Stimulated activated CD8-positive, alpha-beta memory T cell treated with anti-CD3 and anti-CD28 coated beads, Interleukin-15, amount 100 ng/mL, for 4 hours (primary cell): ENCODE results near the gene AIFM3.

ENCODE experiments used
- DNase-seq, 2 donors: peaks; one replicate each; pipeline ENCODE4 v3.0.0-alpha.2; 2020; ENCODE audit warnings: low read depth in 2 of 2

Gene AIFM3

DNA sequence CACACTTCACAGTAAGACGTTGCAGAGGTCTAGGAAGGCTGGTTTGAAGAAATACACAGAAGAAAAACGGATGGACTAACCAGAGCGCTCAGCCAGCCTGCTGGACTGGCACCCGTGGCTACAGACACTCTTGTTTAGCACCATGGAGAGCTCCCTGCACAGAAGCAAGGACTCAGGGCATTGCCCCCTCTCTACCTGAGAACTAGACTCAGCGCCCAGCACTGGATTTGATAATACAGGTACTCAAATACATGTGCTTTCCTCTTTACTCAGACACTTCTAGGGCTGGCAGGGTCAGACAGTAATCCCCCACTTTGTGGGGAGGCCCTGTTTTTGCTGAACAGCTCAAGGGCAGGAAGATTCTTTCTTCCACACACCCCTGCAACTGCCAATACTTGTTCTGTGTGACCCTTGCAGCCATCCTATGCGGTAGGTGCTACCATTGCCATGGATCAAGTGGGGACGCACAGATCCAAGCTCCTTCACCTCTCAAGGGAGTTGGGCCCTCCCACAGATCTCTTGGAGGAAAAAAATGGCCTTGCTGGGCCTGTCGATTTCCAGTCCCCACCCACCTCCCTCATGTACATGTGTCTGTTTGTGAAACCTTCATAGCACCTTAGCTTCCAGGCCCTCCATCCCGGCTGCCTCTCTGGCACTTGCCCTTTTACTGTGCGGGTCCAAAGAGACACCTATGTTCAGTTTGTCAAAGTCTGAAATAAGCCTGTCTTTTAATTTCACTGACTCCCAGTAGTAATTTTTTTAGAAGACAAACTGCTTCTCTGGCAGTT, 42.8 kb downstream of the AIFM3 start:
- no peak for DNase-seq

DNA sequence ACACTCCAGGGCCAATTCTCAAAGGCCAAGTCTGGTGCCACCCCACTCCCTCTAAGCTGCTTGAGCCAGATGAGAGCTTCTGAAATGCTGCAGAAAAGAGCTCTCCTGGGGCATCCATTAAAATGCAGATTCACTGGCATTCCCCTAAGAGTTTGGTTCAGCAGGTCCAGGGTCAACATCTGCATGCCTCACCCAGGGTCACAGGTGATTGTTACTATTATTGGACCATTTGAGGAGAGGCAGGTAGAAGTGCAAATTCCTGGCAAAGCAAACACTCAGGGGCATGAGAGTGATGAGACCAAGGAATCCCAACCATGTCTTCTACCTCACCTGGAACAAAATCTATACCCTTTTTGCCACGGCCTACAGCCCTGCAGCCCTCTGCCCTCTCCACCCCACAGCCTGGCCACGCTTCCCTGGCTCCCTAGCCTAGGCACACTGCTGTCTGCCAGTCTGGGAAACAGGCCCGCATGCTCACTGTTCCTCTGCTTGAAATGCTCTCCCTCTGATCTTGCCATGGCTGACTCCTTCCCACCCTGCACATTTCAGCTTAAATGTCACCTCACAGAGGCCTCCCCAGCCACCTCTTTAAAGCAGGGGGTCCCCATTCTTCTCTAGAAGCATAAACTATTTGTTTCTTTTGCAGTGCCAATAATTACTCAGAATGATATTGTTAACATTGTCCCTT, 43.5 kb downstream of the AIFM3 start:
- DNase-seq = no peak

DNA sequence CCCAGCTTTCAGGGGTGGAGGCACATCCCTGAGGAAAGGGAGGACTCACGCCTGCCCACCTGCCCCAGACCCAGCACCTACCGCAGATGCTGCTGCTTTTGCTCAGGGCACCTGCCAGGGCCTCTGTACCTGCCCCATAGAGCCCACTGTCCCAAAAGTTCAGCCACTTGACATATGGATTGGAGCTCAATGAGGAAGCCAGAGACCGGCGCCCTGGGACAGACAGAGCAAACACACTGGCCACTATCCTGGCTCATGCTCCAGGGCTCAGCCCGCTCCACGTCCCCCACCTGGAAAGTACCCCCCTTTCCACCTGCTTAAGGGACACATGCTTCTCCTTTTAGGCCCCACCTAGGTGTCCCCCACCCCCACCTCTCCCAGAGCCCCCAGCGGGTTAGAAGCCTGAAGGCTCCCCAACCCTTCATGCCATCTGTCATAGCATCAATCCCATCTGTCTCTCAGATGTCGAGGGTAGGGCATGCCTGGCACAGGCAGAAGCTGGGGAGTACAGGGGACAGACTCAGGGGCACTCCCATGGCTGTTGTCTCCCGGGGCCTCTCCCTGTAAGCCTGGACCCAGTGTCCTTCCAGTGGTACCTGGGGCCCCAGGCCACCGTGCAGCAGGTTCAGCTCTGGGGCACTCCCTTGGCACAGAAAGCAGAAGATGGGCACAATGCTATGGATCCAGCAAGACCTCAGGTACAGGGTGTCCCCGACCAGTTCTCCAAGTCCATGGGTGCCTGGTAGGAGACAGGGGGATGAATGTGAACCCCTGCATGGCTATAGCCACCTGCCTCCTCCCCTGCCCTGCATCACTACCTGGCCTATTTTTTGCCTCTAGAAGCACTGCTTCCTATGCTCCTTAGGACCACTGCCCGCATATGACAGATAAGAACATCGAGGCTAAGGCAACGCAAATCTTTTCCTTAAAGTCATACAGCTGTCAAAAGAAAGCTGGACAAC, 45.7 kb downstream of the AIFM3 start:
- DNase-seq = no peak

DNA sequence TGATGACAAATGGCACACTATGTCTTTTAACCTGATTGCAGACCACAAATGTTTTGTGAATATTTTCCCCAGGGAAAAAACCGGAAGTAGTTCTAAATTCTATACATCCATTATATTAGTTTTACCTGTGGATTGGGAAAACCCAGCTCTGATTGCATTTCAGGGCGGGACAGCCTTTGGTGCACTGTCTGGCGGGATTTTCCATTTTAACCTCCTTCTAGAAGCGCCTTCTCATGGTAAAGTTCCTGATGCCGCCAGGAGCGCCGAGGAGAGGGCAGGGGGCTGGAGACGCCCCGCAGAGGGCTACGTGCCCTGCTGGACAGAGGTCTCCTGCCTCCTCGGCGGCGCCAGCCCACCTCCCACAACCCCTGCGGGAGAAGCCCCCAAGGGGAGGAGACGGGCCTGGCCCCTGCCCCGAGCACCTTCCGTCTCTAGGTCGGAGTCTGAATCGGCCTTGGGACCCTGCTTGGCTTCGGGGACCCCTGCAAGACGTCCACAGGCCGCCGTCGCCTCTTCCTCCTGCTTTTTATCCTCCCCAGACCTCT, 46.7 kb downstream of the AIFM3 start:
- no peak for DNase-seq

DNA sequence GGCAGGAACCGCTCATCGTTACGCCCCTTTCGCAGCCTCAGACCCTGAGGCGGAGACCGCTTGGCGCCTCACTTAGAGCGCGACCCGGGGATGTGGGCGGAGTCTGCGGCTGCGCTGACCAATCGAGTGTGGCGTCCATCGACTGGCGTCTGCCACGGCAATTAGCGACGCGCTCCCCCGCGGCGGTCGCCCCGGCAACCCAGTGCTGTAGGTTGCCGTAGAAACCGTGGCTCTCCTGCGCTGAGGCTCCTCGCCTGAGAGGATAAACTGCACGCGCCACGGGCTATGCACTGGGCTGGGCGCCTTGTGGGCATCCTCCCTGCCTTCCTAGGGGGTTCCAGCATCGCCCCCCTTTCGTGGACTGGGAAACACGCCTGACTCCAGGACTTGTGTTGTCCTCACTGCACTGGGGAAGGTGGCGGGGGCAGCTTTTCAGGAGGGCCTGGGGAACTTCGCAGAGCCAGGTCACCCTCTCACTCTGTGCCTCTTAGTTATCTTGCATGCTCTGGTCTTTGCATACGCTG, 47.2 kb downstream of the AIFM3 start:
- DNase-seq = peak; percentile 62 to 67

DNA sequence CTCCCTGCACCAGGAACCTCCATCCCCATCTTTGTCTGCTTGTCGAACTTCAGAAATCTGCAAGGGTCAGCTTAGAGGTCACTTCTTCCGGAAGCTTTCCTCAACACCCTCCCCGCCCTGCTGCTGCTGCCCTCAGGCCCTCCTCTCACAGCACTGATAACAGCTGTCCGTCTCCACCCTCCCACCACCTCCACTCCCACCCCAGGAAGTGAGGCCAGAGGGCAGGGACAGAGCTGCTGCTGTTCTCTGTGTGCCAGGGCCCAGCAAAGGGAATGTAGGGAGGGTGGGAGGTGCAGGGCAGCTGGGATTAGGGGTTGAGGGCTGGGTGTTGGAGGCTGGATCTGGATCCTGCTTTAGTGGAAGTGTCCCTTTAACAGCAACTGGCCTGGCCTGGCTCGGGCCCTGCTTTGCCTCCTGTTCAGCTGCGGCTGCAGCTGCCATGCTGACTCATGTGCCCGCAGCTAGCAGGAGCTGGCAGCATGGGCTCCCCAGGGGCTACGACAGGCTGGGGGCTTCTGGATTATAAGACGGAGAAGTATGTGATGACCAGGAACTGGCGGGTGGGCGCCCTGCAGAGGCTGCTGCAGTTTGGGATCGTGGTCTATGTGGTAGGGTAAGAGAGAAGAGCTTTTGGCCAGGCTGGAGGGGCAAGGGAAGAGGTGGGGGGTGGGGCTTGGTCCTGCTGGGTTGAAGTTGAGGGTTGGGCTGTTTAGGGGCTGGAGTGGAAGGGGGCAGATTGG, 47.8 kb downstream of the AIFM3 start, which contains the start of gene P2RX6:
Gene P2RX6 (plus strand): TSS at position 440 of the 740 bp plus-strand sequence. CDS start 10 bp downstream, at position 450.
- DNase-seq = no peak

DNA sequence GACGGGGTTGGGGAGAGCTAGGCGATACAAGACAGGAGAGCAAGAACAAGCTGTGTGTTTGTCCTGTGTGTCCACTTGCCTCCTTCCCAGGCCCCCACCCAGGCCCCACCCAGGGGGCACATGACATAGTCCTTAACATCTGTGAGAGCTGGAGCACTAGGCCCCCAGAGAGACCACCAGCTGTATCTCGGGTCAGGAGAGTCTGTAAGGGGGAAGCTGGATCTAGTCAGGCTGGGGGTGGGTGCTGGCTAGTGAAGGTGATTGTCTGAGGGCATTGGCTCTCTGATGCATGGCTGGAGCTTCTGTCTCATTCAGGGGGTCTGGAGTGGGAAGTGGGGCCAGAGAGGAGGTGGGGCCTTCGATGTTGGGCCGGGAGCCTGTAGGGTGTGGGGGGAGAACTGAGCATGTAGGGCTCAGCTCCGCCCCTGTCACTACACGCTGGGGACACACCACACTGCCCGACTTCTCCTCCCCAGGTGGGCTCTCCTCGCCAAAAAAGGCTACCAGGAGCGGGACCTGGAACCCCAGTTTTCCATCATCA, 48.5 kb downstream of the AIFM3 start:
- no peak for DNase-seq

DNA sequence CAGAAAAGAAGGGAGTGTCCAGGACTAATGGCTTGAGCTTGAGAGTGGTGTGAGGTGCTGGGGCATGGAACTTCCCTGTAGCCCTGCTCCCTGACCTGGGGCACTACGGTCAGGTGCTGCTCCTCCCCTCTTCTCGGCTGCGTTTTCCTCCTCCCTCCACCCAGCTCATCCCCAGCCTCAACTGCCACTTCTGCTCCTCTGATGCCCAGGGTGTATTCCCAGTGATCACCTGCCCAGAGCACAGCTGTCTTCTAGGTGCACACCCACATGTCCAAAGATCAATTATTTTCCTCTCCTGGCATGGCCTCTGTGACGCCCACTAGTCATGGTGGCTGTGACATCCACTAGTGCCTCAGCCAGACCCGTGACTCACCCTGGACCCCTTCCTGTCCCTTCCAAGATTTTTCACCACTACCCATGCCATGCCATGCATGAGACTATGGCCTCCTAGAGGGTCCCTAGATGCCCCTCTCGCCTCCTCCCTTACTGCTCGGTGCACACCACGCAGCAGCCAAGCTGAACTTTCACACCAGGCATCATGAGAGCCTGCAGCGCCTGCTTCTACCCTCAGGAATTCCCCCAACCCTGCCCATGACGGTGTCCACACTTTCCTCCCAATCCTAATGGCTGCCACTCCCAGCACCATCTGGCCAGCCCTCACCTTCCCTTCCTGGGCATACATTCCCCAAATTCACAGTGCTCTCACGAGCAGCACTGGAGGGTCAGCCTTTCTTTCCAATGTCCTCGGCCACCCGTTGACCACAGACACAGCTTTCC, 49.8 kb downstream of the AIFM3 start:
- DNase-seq = no peak

DNA sequence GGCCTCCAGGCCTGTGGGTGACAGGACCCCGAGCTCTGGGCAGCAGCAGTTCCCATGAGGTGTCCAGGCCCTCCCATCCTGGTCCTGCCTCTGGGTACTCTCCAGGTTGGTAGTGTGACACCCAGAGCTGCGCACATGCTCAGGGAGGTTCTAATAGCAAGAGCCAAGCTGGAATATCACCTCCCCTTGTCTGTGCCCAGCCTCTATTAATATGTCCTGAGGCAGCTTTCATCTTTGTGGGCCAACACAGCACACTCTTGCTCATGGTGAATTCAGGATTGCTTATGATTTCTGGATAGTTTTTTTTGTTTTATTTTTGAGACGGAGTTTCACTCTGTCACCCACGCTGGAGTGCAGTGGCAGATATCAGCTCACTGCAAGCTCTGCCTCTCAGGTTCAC, 51.3 kb downstream of the AIFM3 start:
- no peak for DNase-seq

DNA sequence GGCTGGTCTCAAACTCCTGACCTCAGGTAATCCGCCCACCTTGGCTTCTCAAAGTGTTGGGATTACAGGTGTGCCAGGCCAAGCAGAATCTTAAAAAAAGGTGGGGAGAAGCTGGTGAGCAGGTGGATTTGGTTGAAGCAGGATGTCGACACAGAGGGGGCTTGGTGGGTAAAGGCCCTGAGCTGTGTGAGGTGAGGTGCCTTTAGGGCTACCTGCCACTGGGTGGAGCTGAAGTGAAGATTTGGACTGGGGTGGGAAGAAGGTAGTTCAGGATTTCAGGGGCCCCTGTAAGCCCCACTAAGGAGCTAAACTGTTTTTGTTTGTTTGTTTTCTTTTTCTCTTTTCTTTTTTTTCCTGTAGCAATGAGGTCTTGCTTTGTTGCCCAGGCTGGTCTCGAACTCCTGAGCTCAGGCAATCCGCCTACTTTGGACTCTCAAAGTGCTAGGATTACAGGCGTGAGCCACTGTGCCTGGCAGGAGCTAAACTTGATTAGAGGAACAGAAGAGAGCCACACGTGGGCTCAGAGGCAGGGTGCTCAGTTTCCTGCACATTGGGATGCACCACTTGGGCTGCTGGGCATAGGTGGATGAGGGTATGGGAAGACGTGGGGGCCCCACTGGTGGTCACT, 53.9 kb downstream of the AIFM3 start:
- no peak for DNase-seq

DNA sequence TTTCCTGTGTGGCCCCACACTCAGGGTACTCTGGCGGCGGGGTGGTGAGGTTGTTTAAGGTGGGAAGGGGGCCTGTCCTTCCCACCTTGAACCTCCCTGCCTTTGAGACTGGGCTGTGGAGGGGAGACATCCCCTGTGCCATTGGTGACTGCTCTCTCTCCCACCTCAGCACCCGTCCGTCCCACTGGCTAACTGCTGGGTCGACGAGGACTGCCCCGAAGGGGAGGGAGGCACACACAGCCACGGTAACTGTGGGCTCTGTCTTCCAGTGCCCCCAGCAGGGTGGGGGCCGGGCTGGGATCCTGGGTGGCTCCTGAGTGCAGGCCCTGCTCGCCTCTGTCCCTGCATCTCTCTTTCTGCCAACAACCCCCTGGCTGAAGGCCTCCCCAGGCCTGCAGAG, 55.5 kb downstream of the AIFM3 start:
- no peak for DNase-seq

DNA sequence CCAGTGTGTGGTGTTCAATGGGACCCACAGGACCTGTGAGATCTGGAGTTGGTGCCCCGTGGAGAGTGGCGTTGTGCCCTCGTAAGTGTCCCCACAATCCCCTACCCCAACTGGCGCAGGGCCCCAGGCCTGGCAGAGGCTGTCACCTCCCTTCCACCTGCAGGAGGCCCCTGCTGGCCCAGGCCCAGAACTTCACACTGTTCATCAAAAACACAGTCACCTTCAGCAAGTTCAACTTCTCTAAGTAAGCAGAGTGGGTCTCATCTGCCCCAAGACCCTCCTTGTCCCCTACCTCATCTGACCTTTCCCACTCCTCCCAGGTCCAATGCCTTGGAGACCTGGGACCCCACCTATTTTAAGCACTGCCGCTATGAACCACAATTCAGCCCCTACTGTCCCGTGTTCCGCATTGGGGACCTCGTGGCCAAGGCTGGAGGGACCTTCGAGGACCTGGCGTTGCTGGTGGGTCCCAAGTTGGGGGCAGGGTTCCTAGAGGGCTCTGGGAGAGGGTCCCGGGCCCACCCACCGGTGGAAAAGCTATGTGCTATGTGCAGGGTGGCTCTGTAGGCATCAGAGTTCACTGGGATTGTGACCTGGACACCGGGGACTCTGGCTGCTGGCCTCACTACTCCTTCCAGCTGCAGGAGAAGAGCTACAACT, 56.0 kb downstream of the AIFM3 start:
- DNase-seq = no peak

DNA sequence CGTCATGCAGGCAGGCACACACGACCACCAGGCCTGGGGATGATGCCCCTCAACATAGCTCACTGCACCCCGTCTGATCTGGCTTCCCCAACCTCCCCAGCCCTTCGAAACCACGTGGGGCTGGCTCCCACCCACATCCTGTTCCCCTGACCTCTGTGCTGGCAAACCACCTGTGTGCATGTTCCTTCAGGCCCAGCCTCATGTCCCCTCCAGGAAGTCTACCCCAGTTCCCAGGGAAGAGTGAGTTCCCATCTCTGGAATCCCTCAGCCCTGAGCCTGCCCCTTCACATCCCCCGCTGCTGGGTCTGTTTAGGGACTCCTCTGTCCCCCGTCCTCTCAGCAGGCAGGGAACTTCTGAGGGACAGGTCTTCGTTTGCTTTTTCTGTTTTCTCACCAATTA, 58.2 kb downstream of the AIFM3 start:
- no peak for DNase-seq

DNA sequence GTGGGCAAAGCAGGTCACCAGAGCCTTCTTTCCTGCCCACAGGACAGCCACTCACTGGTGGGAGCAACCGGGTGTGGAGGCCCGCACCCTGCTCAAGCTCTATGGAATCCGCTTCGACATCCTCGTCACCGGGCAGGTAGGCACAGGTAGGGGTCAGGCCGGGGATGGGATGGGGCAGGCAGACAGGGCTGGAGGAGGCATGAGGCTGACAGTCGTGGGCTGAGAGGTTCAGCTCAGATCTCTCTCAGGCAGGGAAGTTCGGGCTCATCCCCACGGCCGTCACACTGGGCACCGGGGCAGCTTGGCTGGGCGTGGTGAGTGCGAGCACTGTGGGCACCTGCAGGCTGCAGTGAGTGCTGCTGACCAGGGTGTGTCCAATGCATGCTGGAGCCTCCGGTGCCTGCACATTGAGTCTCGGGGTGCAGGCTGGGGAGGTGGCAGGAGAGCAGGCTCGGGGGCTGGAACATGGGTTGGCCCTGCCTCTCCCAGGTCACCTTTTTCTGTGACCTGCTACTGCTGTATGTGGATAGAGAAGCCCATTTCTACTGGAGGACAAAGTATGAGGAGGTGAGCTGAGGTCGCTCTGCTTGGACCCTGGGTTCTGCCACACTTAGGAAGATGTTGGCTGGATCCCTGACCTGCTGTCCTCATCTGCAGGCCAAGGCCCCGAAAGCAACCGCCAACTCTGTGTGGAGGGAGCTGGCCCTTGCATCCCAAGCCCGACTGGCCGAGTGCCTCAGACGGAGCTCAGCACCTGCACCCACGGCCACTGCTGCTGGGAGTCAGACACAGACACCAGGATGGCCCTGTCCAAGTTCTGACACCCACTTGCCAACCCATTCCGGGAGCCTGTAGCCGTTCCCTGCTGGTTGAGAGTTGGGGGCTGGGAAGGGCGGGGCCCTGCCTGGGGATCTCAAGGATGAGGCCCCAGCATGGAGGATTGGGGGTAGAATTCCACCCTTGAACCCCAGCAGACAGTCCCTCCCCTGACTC, 59.0 kb downstream of the AIFM3 start:
- no peak for DNase-seq

DNA sequence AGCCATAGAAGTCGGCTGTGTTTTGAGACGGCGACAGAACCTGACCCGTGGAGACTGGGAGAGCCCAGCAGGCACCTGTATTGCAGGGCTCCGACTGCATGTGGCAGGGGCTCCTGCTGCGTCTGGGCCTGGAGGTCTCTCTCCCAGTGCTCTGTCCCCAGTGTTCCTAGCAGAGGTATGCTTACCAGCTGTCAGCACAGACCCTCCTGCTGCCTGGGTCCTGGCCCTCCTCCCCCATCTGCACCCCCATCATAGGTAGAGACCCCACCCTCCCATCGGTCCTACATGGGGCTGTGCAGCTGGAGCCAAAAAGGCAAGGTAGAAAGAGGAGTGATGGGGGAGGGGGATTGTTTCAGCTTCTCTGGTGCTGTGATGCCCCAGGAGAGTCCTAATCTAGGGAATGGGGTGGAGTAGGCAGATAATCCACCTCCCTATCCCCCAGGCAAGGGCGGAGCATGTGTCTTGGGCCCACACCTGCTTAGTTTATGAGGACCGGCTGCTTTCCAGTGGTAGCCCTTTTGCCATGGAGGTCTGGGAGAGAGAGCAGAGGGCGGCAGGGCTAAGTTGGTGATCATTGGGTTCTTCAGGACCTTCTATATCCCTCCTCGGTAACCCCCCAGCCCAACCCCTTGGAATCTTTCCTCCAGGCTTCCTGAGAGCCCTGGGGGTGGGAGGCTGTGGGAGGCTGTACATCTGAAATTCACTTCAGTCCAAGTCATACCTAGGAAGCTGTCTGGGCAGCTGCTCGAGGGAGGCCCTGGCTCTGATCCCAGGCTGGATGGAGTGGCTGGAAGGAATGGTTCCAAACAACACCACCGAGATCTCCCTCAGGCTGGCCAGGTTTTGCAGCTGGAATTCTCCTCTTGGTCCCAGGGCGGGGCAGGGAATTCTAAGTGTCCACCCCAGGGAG, 60.0 kb downstream of the AIFM3 start:
- no peak for DNase-seq
